Uterus (tissue), 2 donors: ENCODE data around the gene UGGT1.

Experiments
- CTCF ChIP-seq, 4 experiments: fragments of 200-600 bp in 2 of 4; fragments of 450-650 bp in 2 of 4; sonication (generic) in 2 of 4; IDR thresholded peaks; one replicate each; pipeline ENCODE4 v1.5.1; 2016 to 2019; ENCODE audit warnings: antibody characterized with exemption in 4 of 4, mild to moderate bottlenecking in 2 of 4, moderate library complexity in 1 of 4
- POLR2A ChIP-seq, 2 donors: fragments of 450-650 bp; IDR thresholded peaks; one replicate each; pipeline ENCODE4 v1.6.1; 2016; ENCODE audit warnings: antibody characterized with exemption in 2 of 2, mild to moderate bottlenecking in 1 of 2, moderate library complexity in 1 of 2

GRCh38 chr2:128233790-128234395 is 142.9 kb downstream of the UGGT1 start:
- TF ChIP-seq CTCF (IDR thresholded peaks at IDR 0.05), result no peak
- TF ChIP-seq POLR2A (IDR thresholded peaks at IDR 0.05), result no peak
